ENCODE data around the gene AADACL4.

DNA sequence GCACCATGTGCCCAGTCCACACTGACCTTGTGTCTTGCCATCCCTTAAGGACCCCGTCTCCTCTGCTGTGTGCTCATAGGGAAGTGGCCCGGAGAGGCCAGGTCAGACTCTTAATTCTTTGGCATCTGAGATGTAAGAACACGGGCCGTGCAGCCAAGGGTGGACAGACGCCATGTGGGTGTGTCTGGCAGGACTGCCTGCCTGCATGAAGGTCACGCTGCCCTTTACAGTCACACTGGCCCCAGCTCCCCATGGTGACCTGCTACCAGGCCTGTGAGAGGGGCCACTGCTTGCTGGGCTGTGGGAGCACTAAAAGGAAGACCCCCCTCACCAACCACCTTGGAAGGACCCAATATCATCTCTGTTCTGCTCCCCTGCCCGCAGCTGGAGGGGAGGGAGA, 43.5 kb upstream of the AADACL4 start:
- TF ChIP-seq, protein P1, sequence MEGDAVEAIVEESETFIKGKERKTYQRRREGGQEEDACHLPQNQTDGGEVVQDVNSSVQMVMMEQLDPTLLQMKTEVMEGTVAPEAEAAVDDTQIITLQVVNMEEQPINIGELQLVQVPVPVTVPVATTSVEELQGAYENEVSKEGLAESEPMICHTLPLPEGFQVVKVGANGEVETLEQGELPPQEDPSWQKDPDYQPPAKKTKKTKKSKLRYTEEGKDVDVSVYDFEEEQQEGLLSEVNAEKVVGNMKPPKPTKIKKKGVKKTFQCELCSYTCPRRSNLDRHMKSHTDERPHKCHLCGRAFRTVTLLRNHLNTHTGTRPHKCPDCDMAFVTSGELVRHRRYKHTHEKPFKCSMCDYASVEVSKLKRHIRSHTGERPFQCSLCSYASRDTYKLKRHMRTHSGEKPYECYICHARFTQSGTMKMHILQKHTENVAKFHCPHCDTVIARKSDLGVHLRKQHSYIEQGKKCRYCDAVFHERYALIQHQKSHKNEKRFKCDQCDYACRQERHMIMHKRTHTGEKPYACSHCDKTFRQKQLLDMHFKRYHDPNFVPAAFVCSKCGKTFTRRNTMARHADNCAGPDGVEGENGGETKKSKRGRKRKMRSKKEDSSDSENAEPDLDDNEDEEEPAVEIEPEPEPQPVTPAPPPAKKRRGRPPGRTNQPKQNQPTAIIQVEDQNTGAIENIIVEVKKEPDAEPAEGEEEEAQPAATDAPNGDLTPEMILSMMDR (IDR thresholded peaks at IDR 0.05; ENCODE audit: low read depth, low read length): no peak
- no peak for TF ChIP-seq EZH2phosphoT487 (IDR thresholded peaks at IDR 0.05; ENCODE audit: low read depth)

Data from OCI-LY3 (cell line).